ENCODE measurements around the gene ARID1B. TPM values are rescaled to one million over a fixed set of nuclear protein-coding genes. Genes with fewer than 3 reads are reported as not detected.

Gene ARID1B
- total and polyA plus RNA-seq, 2 of the 4 experiments (the other 2 are of a cell fraction) = 14.5 to 20.1 TPM

DNA sequence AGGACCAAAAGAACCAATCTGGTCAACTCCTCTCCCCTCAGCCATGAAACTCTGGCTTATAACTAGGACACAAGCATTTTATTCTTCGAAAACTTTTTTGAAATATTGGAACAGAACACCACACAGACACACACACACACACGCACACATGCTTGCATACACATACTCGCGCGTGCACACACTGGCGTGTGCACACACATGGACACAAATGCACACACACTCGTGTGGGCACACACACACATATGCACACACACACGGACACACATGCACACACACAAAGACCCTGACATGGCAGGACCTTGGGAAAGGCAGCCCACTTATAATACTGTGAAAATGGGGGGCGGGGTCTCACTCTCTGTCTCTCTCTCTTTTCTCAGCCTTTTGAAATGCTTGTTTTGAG, 482.3 kb downstream of the ARID1B start:
- dilution Hi-C loops (cut with HindIII; ENCODE audit: low sequenced_read_pairs, unreplicated experiment) = no loop called here
- 75% methylated on average over 2 of the region's 9 CpGs; no CpG with 5 or more reads in 1 of the 2 experiments for WGBS, 2 experiments (ENCODE audit: extremely low coverage in 2 of 2, insufficient read length in 1 of 2)
- H2BK120ac ChIP-seq (ENCODE audit: low read depth, low read length) = no peak overlapping the region
- no peaks in the 10 kb centered on the region for H4K20me1 ChIP-seq (ENCODE audit: insufficient read depth, low read length)
- no peaks in the 10 kb centered on the region for H3K9me3 ChIP-seq (ENCODE audit: control insufficient read depth, insufficient read depth, low read length)
- intact Hi-C loops (cut with micrococcal nuclease) = no loop called here
- H3K18ac ChIP-seq (ENCODE audit: low read depth, low read length) = no peak overlapping the region
- no peak for DNase-seq
- no peak overlapping the region for H2AFZ ChIP-seq (replicated peaks; ENCODE audit: low read length, poor library complexity)
- no peak overlapping the region for H3K9ac ChIP-seq (ENCODE audit: low read depth, low read length)
- H2AK9ac ChIP-seq (replicated peaks; ENCODE audit: low read depth, low read length, poor library complexity) = no peak overlapping the region
- H3K4me3 ChIP-seq (ENCODE audit: insufficient read depth, low read depth, low read length) = no peak overlapping the region
- no peak overlapping the region for H3K4ac ChIP-seq (ENCODE audit: low read depth, low read length)
- no peak for ATAC-seq (ENCODE audit: low read depth)
- no peak overlapping the region for H2BK15ac ChIP-seq (ENCODE audit: low read depth, low read length)
- no peak overlapping the region for H3K14ac ChIP-seq (replicated peaks; ENCODE audit: low read depth, low read length)
- ChIA-PET CTCF (no interaction called here), POLR2A (ENCODE audit: unreplicated experiment) (interaction anchor here (0.6 kb wide), 1 partner anchor 15 kb away, joined by 3 read pairs; no protein-coding TSS in a partner anchor)
- no peaks in the 10 kb centered on the region for H3K9me1 ChIP-seq (ENCODE audit: insufficient read depth, low read length)
- no peaks in the 10 kb centered on the region for H3K36me3 ChIP-seq (ENCODE audit: control insufficient read depth, insufficient read depth, low read length)
- H3K79me1 ChIP-seq (ENCODE audit: low read depth in 1 of 2, low read length in 2 of 2) = no peaks in the 10 kb centered on the region
- TF ChIP-seq ELK1 (IDR thresholded peaks at IDR 0.05; ENCODE audit: borderline replicate concordance, low read depth, low read length) (no peak), CEBPB (IDR thresholded peaks at IDR 0.05; ENCODE audit: low read depth, low read length) (no peak), MXI1 (IDR thresholded peaks at IDR 0.05; ENCODE audit: borderline replicate concordance, low read depth, low read length) (no peak), RAD21 (IDR thresholded peaks at IDR 0.05; ENCODE audit: low read length) (no peak), RCOR1 (IDR thresholded peaks at IDR 0.05; ENCODE audit: insufficient replicate concordance, low read length) (no peak), USF2 (IDR thresholded peaks at IDR 0.05; ENCODE audit: low read depth, low read length) (no peak), CHD1 (IDR thresholded peaks at IDR 0.05; ENCODE audit: low read depth, low read length) (no peak)
- TF ChIP-seq, protein P1, sequence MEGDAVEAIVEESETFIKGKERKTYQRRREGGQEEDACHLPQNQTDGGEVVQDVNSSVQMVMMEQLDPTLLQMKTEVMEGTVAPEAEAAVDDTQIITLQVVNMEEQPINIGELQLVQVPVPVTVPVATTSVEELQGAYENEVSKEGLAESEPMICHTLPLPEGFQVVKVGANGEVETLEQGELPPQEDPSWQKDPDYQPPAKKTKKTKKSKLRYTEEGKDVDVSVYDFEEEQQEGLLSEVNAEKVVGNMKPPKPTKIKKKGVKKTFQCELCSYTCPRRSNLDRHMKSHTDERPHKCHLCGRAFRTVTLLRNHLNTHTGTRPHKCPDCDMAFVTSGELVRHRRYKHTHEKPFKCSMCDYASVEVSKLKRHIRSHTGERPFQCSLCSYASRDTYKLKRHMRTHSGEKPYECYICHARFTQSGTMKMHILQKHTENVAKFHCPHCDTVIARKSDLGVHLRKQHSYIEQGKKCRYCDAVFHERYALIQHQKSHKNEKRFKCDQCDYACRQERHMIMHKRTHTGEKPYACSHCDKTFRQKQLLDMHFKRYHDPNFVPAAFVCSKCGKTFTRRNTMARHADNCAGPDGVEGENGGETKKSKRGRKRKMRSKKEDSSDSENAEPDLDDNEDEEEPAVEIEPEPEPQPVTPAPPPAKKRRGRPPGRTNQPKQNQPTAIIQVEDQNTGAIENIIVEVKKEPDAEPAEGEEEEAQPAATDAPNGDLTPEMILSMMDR (conservative IDR thresholded peaks at IDR 0.05; ENCODE audit: low read depth, low read length) = no peak
- no TSS peak for BruUV-seq (replicated peaks)
- in situ Hi-C loops (cut with MboI; ENCODE audit: low sequenced_read_pairs) = no loop called here
- H4K8ac ChIP-seq (ENCODE audit: low read depth in 2 of 2, low read length in 2 of 2) = no peak overlapping the region
- peaks cover 26% of the 10 kb centered on the region for H3K27me3 ChIP-seq (ENCODE audit: control insufficient read depth, insufficient read depth, low read length)
- H2BK20ac ChIP-seq (ENCODE audit: low read depth, low read length) = no peak overlapping the region
- no peak overlapping the region for H4K91ac ChIP-seq (ENCODE audit: insufficient read depth, low read depth, low read length)
- no peak overlapping the region for H3K27ac ChIP-seq (ENCODE audit: insufficient read depth, low read length)
- no peak overlapping the region for H3K4me2 ChIP-seq (ENCODE audit: low read depth, low read length)
- no peak overlapping the region for H2BK5ac ChIP-seq (ENCODE audit: low read depth, low read length, poor library complexity, severe bottlenecking)
- no peaks in the 10 kb centered on the region for H3K4me1 ChIP-seq (ENCODE audit: control insufficient read depth, insufficient read depth, low read length)
- no peak overlapping the region for H3K23ac ChIP-seq (ENCODE audit: low read depth, low read length)
- no peak overlapping the region for H2AK5ac ChIP-seq (ENCODE audit: low read depth, low read length)
- no peak overlapping the region for H4K5ac ChIP-seq (ENCODE audit: low read depth, low read length)
- no peak overlapping the region for H3K56ac ChIP-seq (ENCODE audit: extremely low read depth, insufficient read depth, low read length)

Measured in IMR-90 (cell line).